ENCODE measurements around the gene ZNF317.
A peak's percentile ranks its signal among the peaks of the same experiment; 100 is the strongest.

Gene ZNF317

GRCh38 chr19:9140159-9140874 lies at the start of gene ZNF317:
ZNF317 (plus strand) TSS chr19:9140397; CDS start chr19:9156017, 15,620 bp downstream.
- DNase-seq (ENCODE audit: low spot score in 2 of 2) (peak; percentile 79 to 87), ATAC-seq (ENCODE audit: low read depth) (peak; percentile 92)
- peaks cover 23% of the 10 kb centered on the region for H3K36me3 Mint-ChIP-seq
- H3K27me3 Mint-ChIP-seq: no peaks in the 10 kb centered on the region
- H3K4me3 Mint-ChIP-seq: peak within 1 kb of the TSS; percentile 99
- H3K4me1 Mint-ChIP-seq: peaks cover 15% of the 10 kb centered on the region
- peak within 1 kb of the TSS; percentile 99 for H3K27ac Mint-ChIP-seq
- peaks cover 7% of the 10 kb centered on the region for H3K9me3 Mint-ChIP-seq

- H3K36me3 Mint-ChIP-seq: no peaks in the 10 kb centered on the region
- H3K9me3 Mint-ChIP-seq: peaks cover 2% of the 10 kb centered on the region
- DNase-seq (ENCODE audit: low spot score in 2 of 2) (no peak), ATAC-seq (ENCODE audit: low read depth) (no peak)
- H3K4me1 Mint-ChIP-seq: no peaks in the 10 kb centered on the region
- no peak within 1 kb of the TSS for H3K4me3 Mint-ChIP-seq
- H3K27me3 Mint-ChIP-seq: peaks cover 9% of the 10 kb centered on the region
- no peak within 1 kb of the TSS for H3K27ac Mint-ChIP-seq
Observed at GRCh38 chr19:9107375-9107774, 32.8 kb upstream of the ZNF317 start, which contains the start of gene OR7G2. OR7G2 (minus strand) TSS chr19:9107475; CDS start chr19:9103243, 4,232 bp downstream.

GRCh38 chr19:9109959-9110358 lies 30.2 kb upstream of the ZNF317 start:
- Mint-ChIP-seq H3K4me1 (no peaks in the 10 kb centered on the region), H3K9me3 (peaks cover 2% of the 10 kb centered on the region), H3K27ac (no peak overlapping the region), H3K36me3 (no peaks in the 10 kb centered on the region), H3K4me3 (no peak overlapping the region), H3K27me3 (peaks cover 7% of the 10 kb centered on the region)
- DNase-seq (ENCODE audit: low spot score in 2 of 2): no peak
- no peak for ATAC-seq (ENCODE audit: low read depth)

- ATAC-seq (ENCODE audit: low read depth) (no peak), DNase-seq (ENCODE audit: low spot score in 2 of 2) (no peak)
- H3K27me3 Mint-ChIP-seq: peaks cover 2% of the 10 kb centered on the region
- H3K27ac Mint-ChIP-seq: no peak within 1 kb of the TSS
- H3K4me3 Mint-ChIP-seq: no peak within 1 kb of the TSS
- no peaks in the 10 kb centered on the region for H3K36me3 Mint-ChIP-seq
- H3K4me1 Mint-ChIP-seq: no peaks in the 10 kb centered on the region
- no peaks in the 10 kb centered on the region for H3K9me3 Mint-ChIP-seq
Observed at GRCh38 chr19:9115307-9115813, 24.8 kb upstream of the ZNF317 start, which contains the start of gene OR7G1. OR7G1 (minus strand) TSS chr19:9115763; CDS start chr19:9115763, 0 bp downstream.

- Mint-ChIP-seq H3K4me1 (no peaks in the 10 kb centered on the region), H3K4me3 (no peak overlapping the region), H3K27ac (no peak overlapping the region), H3K27me3 (peaks cover 2% of the 10 kb centered on the region), H3K9me3 (peaks cover 2% of the 10 kb centered on the region), H3K36me3 (peaks cover 2% of the 10 kb centered on the region)
- ATAC-seq (ENCODE audit: low read depth): no peak
- no peak for DNase-seq (ENCODE audit: low spot score in 2 of 2)
Observed at GRCh38 chr19:9116547-9116946, 23.6 kb upstream of the ZNF317 start.

GRCh38 chr19:9126900-9127405 lies 13.2 kb upstream of the ZNF317 start, which contains the start of gene OR7G3:
OR7G3 (minus strand) TSS chr19:9126950; CDS start chr19:9126950, 0 bp downstream.
- H3K27ac Mint-ChIP-seq: no peak within 1 kb of the TSS
- no peak within 1 kb of the TSS for H3K4me3 Mint-ChIP-seq
- ATAC-seq (ENCODE audit: low read depth) (no peak), DNase-seq (ENCODE audit: low spot score in 2 of 2) (no peak)
- H3K9me3 Mint-ChIP-seq: peaks cover 3% of the 10 kb centered on the region
- H3K27me3 Mint-ChIP-seq: peaks cover 16% of the 10 kb centered on the region
- peaks cover 3% of the 10 kb centered on the region for H3K36me3 Mint-ChIP-seq
- H3K4me1 Mint-ChIP-seq: peaks cover 12% of the 10 kb centered on the region

- H3K27me3 Mint-ChIP-seq: peaks cover 16% of the 10 kb centered on the region
- no peak for ATAC-seq (ENCODE audit: low read depth)
- no peak overlapping the region for H3K4me3 Mint-ChIP-seq
- H3K27ac Mint-ChIP-seq: no peak overlapping the region
- H3K4me1 Mint-ChIP-seq: peaks cover 12% of the 10 kb centered on the region
- peaks cover 3% of the 10 kb centered on the region for H3K9me3 Mint-ChIP-seq
- peaks cover 3% of the 10 kb centered on the region for H3K36me3 Mint-ChIP-seq
- no peak for DNase-seq (ENCODE audit: low spot score in 2 of 2)
Observed at GRCh38 chr19:9128171-9128570, 12.0 kb upstream of the ZNF317 start.

GRCh38 chr19:9130965-9131364 lies 9.2 kb upstream of the ZNF317 start:
- peaks cover 15% of the 10 kb centered on the region for H3K27me3 Mint-ChIP-seq
- no peak overlapping the region for H3K27ac Mint-ChIP-seq
- H3K4me3 Mint-ChIP-seq: no peak overlapping the region
- DNase-seq (ENCODE audit: low spot score in 2 of 2): peak in 1 of 2 donors; percentile 9
- peaks cover 12% of the 10 kb centered on the region for H3K4me1 Mint-ChIP-seq
- H3K36me3 Mint-ChIP-seq: peaks cover 3% of the 10 kb centered on the region
- peaks cover 3% of the 10 kb centered on the region for H3K9me3 Mint-ChIP-seq
- ATAC-seq (ENCODE audit: low read depth): peak; percentile 94

- Mint-ChIP-seq H3K27me3 (peaks cover 2% of the 10 kb centered on the region), H3K27ac (no peak overlapping the region), H3K4me3 (no peak overlapping the region), H3K9me3 (peaks cover 1% of the 10 kb centered on the region), H3K36me3 (peaks cover 1% of the 10 kb centered on the region), H3K4me1 (peaks cover 11% of the 10 kb centered on the region)
- DNase-seq (ENCODE audit: low spot score in 2 of 2) (no peak), ATAC-seq (ENCODE audit: low read depth) (no peak)
Observed at GRCh38 chr19:9132422-9132821, 7.8 kb upstream of the ZNF317 start.

- Mint-ChIP-seq H3K27ac (peak overlapping the region; percentile 99), H3K4me1 (peaks cover 15% of the 10 kb centered on the region), H3K9me3 (peaks cover 6% of the 10 kb centered on the region), H3K36me3 (peaks cover 18% of the 10 kb centered on the region), H3K27me3 (no peaks in the 10 kb centered on the region), H3K4me3 (peak overlapping the region; percentile 99)
- DNase-seq (ENCODE audit: low spot score in 2 of 2) (no peak), ATAC-seq (ENCODE audit: low read depth) (peak; percentile 1)
Observed at GRCh38 chr19:9139609-9140158, 513 bp upstream of the ZNF317 start.

- no peaks in the 10 kb centered on the region for H3K27me3 Mint-ChIP-seq
- H3K4me3 Mint-ChIP-seq: no peak overlapping the region
- H3K27ac Mint-ChIP-seq: no peak overlapping the region
- H3K4me1 Mint-ChIP-seq: peaks cover 21% of the 10 kb centered on the region
- H3K9me3 Mint-ChIP-seq: peaks cover 10% of the 10 kb centered on the region
- DNase-seq (ENCODE audit: low spot score in 2 of 2) (no peak), ATAC-seq (ENCODE audit: low read depth) (no peak)
- H3K36me3 Mint-ChIP-seq: peaks cover 50% of the 10 kb centered on the region
Observed at GRCh38 chr19:9144920-9145319, 4.7 kb downstream of the ZNF317 start.

GRCh38 chr19:9146882-9147281 lies 6.7 kb downstream of the ZNF317 start:
- ATAC-seq (ENCODE audit: low read depth) (no peak), DNase-seq (ENCODE audit: low spot score in 2 of 2) (no peak)
- Mint-ChIP-seq H3K9me3 (peaks cover 16% of the 10 kb centered on the region), H3K27me3 (no peaks in the 10 kb centered on the region), H3K4me1 (peaks cover 26% of the 10 kb centered on the region), H3K36me3 (peaks cover 60% of the 10 kb centered on the region), H3K27ac (no peak overlapping the region), H3K4me3 (no peak overlapping the region)

GRCh38 chr19:9148697-9149096 lies 8.5 kb downstream of the ZNF317 start:
- ATAC-seq (ENCODE audit: low read depth): no peak
- peaks cover 66% of the 10 kb centered on the region for H3K36me3 Mint-ChIP-seq
- DNase-seq (ENCODE audit: low spot score in 2 of 2): no peak
- peaks cover 20% of the 10 kb centered on the region for H3K9me3 Mint-ChIP-seq
- H3K4me3 Mint-ChIP-seq: no peak overlapping the region
- no peaks in the 10 kb centered on the region for H3K27me3 Mint-ChIP-seq
- no peak overlapping the region for H3K27ac Mint-ChIP-seq
- peaks cover 30% of the 10 kb centered on the region for H3K4me1 Mint-ChIP-seq

- Mint-ChIP-seq H3K4me1 (peaks cover 38% of the 10 kb centered on the region), H3K27me3 (no peaks in the 10 kb centered on the region), H3K36me3 (peaks cover 65% of the 10 kb centered on the region), H3K4me3 (no peak overlapping the region), H3K9me3 (peaks cover 18% of the 10 kb centered on the region), H3K27ac (no peak overlapping the region)
- no peak for ATAC-seq (ENCODE audit: low read depth)
- DNase-seq (ENCODE audit: low spot score in 2 of 2): no peak
Observed at GRCh38 chr19:9149997-9150396, 9.8 kb downstream of the ZNF317 start.

Data from memory B cell (primary cell).